Common myeloid progenitor, CD34-positive (primary cell): ENCODE data around the gene NDUFS7.

Source experiments
- CTCF ChIA-PET: fragments of 350-600 bp; sonication (Branson Sonifier 250); formaldehyde crosslinking; loops from one replicate; lab custom pipeline; 2021; ENCODE audit warnings: antibody characterized with exemption; lab: Charles Lee
- POLR2A ChIA-PET: fragments of 350-600 bp; sonication (Branson Sonifier 250); formaldehyde crosslinking; loops from one replicate; lab custom pipeline; 2021; ENCODE audit warnings: antibody characterized with exemption; lab: Charles Lee
- DNase-seq, 3 donors: peaks; one replicate each; pipeline versions ENCODE4 v3.0.0 to v3.0.0-alpha.2; 2013
- H3K27ac ChIP-seq, 2 experiments: 1 replicate in 1 of 2; 2 replicates in 1 of 2; pipeline ENCODE4 v1.7.0; 2013; ENCODE audit warnings: inconsistent platforms in 2 of 2, low read length in 2 of 2, mild to moderate bottlenecking in 2 of 2, low read depth in 1 of 2, moderate library complexity in 1 of 2; ENCODE audit not compliant: severe bottlenecking in 2 of 2, insufficient read depth in 1 of 2, poor library complexity in 1 of 2
- H3K27me3 ChIP-seq, 5 experiments: replicated peaks in 2 of 5; 1 replicate in 3 of 5; 2 replicates in 2 of 5; pipeline versions ENCODE4 v1.6.1 to v1.7.0; 2013; ENCODE audit warnings: low read length in 4 of 5, mild to moderate bottlenecking in 2 of 5, moderate library complexity in 2 of 5, inconsistent platforms in 1 of 5; ENCODE audit not compliant: insufficient read depth in 5 of 5, control insufficient read depth in 4 of 5
- H3K36me3 ChIP-seq, 4 experiments: 1 replicate in 2 of 4; 2 replicates in 2 of 4; pipeline versions ENCODE4 v1.6.1 to v1.7.0; 2013; ENCODE audit warnings: low read length in 3 of 4, control low read depth in 1 of 4, mild to moderate bottlenecking in 1 of 4; ENCODE audit not compliant: control insufficient read depth in 4 of 4, insufficient read depth in 4 of 4
- H3K4me1 ChIP-seq, 4 experiments: 1 replicate in 3 of 4; 2 replicates in 1 of 4; pipeline versions ENCODE4 v1.6.1 to v1.7.1; 2013; ENCODE audit warnings: low read length in 3 of 4, mild to moderate bottlenecking in 3 of 4, control low read depth in 1 of 4, inconsistent platforms in 1 of 4, moderate library complexity in 1 of 4; ENCODE audit not compliant: control insufficient read depth in 4 of 4, insufficient read depth in 4 of 4; ENCODE audit errors: control extremely low read depth in 1 of 4
- H3K4me3 ChIP-seq, 7 experiments: 1 replicate in 4 of 7; 2 replicates in 3 of 7; pipeline versions ENCODE4 v1.5.1 to v1.7.0; 2013; ENCODE audit warnings: mild to moderate bottlenecking in 7 of 7, low read length in 6 of 7, moderate library complexity in 6 of 7, inconsistent platforms in 2 of 7, low read depth in 2 of 7, control low read depth in 1 of 7; ENCODE audit not compliant: insufficient read depth in 4 of 7, control insufficient read depth in 1 of 7; ENCODE audit errors: extremely low read depth in 1 of 7
- H3K9me3 ChIP-seq, 5 experiments: 1 replicate in 4 of 5; 2 replicates in 1 of 5; pipeline versions ENCODE4 v1.6.1 to v1.7.1; 2013; ENCODE audit warnings: low read length in 4 of 5, mild to moderate bottlenecking in 2 of 5, inconsistent platforms in 1 of 5, low read depth in 1 of 5, moderate library complexity in 1 of 5; ENCODE audit not compliant: control insufficient read depth in 4 of 5, insufficient read depth in 2 of 5; ENCODE audit errors: control extremely low read depth in 1 of 5
- WGBS: methylation state at CpG from one replicate; pipeline ENCODE4 v1.1.5; 2013; ENCODE audit not compliant: insufficient coverage; 5-methylcytosine and 5-hydroxymethylcytosine counted together

Gene NDUFS7

DNA sequence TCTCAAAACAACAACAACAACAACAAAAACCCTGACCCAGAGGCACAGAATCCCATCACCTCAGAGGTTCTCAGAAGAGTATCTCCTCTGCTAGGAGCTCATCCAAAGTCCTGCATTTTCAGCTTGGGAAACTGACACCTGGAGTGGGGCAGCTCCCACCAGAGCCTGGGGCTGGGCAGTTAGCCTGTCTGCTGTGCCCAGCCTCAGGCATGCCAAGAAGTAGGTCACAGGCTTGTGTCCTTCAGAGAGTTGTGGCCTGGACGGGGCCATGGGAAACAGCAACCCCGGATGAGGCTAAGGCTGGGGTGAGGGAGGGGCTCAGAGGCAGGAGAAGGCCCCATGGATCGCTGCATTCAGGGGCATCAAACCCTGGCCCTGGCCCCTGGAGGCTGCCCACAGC, 2.1 kb downstream of the NDUFS7 start:
- Histone ChIP-seq H3K27ac (no peak overlapping the region), H3K4me3 (no peak overlapping the region), H3K27me3 (no peaks in the 10 kb centered on the region), H3K36me3 (peaks cover 4 to 26% (median 12%) of the 10 kb centered on the region in 4 experiments), H3K9me3 (no peaks in the 10 kb centered on the region), H3K4me1 (peaks cover 6 to 17% (median 12%) of the 10 kb centered on the region in 4 experiments)
- ChIA-PET CTCF (no interaction called here), POLR2A (no interaction called here)
- 94% methylated on average over 3 of the region's 3 CpGs for WGBS
- no peak for DNase-seq

- POLR2A ChIA-PET, result no interaction called here
- no peak overlapping the region for H3K4me3 ChIP-seq
- DNase-seq, result no peak
- 95% methylated on average over 38 of the region's 39 CpGs for WGBS
- CTCF ChIA-PET, result interaction anchor here (1.0 kb wide), 1 partner anchor 108 kb away, joined by 3 read pairs; no protein-coding TSS in a partner anchor
- H3K9me3 ChIP-seq, result no peaks in the 10 kb centered on the region
- H3K4me1 ChIP-seq, result peaks cover 6 to 17% (median 12%) of the 10 kb centered on the region in 4 experiments
- peaks cover 9 to 31% (median 18%) of the 10 kb centered on the region in 4 experiments for H3K36me3 ChIP-seq
- H3K27me3 ChIP-seq, result no peaks in the 10 kb centered on the region
- no peak overlapping the region for H3K27ac ChIP-seq
These were observed 3.4 kb downstream of the NDUFS7 start for GRCh38 chr19:1386945-1387683.

- Histone ChIP-seq H3K4me1 (peaks cover 6 to 16% (median 11%) of the 10 kb centered on the region in 4 experiments), H3K4me3 (no peak overlapping the region), H3K36me3 (peaks cover 9 to 40% (median 26%) of the 10 kb centered on the region in 4 experiments), H3K27ac (no peak overlapping the region), H3K27me3 (no peaks in the 10 kb centered on the region), H3K9me3 (no peaks in the 10 kb centered on the region)
- DNase-seq, result no peak
- POLR2A ChIA-PET, result interaction anchor here (0.7 kb wide), 1 partner anchor 54 kb away, joined by 3 read pairs; no protein-coding TSS in a partner anchor
- WGBS, result 96% methylated on average over 32 of the region's 45 CpGs
- CTCF ChIA-PET, result interaction anchor here (1.0 to 1.5 kb wide), 3 partner anchors 11 to 109 kb away, joined by 3 to 5 read pairs (median 3); no protein-coding TSS in a partner anchor
These were observed 4.3 kb downstream of the NDUFS7 start for GRCh38 chr19:1387684-1388636.

GRCh38 chr19:1388637-1389026, 4.9 kb downstream of the NDUFS7 start:
- Histone ChIP-seq H3K9me3 (no peaks in the 10 kb centered on the region), H3K27me3 (no peaks in the 10 kb centered on the region), H3K4me1 (peaks cover 6 to 14% (median 10%) of the 10 kb centered on the region in 4 experiments), H3K36me3 (peaks cover 9 to 46% (median 31%) of the 10 kb centered on the region in 4 experiments), H3K27ac (no peak overlapping the region), H3K4me3 (no peak overlapping the region)
- no peak for DNase-seq
- WGBS, result 96% methylated on average over 14 of the region's 17 CpGs
- ChIA-PET POLR2A (interaction anchor here (0.7 kb wide), 1 partner anchor 53 kb away, joined by 3 read pairs; no protein-coding TSS in a partner anchor), CTCF (interaction anchor here (1.0 to 1.5 kb wide), 2 partner anchors 11 to 14 kb away, joined by 3 to 5 read pairs; no protein-coding TSS in a partner anchor)

DNA sequence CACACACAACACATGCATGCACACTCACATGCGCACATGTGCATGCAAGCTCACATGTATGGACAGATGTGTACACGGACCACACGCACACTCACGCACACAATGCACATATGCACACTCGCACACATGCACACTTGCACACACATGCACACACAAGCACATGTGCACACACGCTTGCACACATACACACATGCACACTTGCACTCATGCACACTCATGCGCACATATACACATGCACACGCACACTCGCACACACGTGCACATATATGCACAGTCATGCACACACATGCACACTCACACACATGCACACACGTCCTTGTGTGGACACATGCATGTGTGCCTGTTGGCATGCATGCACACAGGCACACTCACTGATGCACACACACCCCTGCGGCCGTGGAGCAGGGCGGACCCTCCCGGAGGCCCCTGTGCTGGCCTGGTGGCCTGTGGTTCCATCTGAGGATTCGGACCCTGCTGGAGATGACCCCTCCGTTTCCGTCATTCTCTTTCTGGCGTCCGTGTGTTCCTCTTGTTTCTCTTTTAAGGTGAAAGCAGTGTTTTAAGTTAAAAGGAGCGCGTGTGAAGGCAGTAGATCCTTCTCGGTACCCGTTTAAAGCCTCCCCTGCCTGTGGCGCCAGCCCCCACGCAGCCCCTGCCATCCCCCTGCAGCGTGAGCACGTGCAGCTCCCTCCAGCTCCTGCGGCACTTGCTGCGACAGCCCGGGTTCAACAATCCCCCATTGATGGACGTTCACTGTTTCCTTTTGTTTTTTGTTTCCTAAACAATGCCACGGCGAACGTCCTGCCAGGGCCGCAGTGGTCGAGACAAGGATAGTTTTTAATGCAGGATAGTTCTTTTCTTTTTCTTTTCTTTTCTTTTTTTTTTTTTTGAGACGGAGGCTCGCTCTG, 5.6 kb downstream of the NDUFS7 start:
- 95% methylated on average over 26 of the region's 39 CpGs for WGBS
- no peak for DNase-seq
- Histone ChIP-seq H3K4me1 (peaks cover 4 to 10% (median 8%) of the 10 kb centered on the region in 4 experiments), H3K27ac (no peak overlapping the region), H3K27me3 (no peaks in the 10 kb centered on the region), H3K9me3 (no peaks in the 10 kb centered on the region), H3K36me3 (peaks cover 9 to 53% (median 35%) of the 10 kb centered on the region in 4 experiments), H3K4me3 (no peak overlapping the region)
- ChIA-PET CTCF (interaction anchor here (1.5 kb wide), 1 partner anchor 14 kb away, joined by 5 read pairs; no protein-coding TSS in a partner anchor), POLR2A (no interaction called here)

- CTCF ChIA-PET, result interaction anchor here (0.7 kb wide), 1 partner anchor 12 kb away, joined by 4 read pairs; no protein-coding TSS in a partner anchor
- H3K36me3 ChIP-seq, result peaks cover 10 to 60% (median 35%) of the 10 kb centered on the region in 4 experiments
- 96% methylated on average over 39 of the region's 42 CpGs for WGBS
These were observed 7.2 kb downstream of the NDUFS7 start for GRCh38 chr19:1390890-1391423.

More at GRCh38 chr19:1390890-1391423, 7.2 kb downstream of the NDUFS7 start:
- POLR2A ChIA-PET, result no interaction called here
- H3K27me3 ChIP-seq, result no peaks in the 10 kb centered on the region
- no peak overlapping the region for H3K27ac ChIP-seq
- no peak for DNase-seq
- no peak overlapping the region for H3K4me3 ChIP-seq
- H3K4me1 ChIP-seq, result peaks cover 0 to 4% (median under 1%) of the 10 kb centered on the region in 4 experiments
- no peaks in the 10 kb centered on the region for H3K9me3 ChIP-seq
